ENCODE results near the gene MAPK8.

Gene MAPK8

DNA sequence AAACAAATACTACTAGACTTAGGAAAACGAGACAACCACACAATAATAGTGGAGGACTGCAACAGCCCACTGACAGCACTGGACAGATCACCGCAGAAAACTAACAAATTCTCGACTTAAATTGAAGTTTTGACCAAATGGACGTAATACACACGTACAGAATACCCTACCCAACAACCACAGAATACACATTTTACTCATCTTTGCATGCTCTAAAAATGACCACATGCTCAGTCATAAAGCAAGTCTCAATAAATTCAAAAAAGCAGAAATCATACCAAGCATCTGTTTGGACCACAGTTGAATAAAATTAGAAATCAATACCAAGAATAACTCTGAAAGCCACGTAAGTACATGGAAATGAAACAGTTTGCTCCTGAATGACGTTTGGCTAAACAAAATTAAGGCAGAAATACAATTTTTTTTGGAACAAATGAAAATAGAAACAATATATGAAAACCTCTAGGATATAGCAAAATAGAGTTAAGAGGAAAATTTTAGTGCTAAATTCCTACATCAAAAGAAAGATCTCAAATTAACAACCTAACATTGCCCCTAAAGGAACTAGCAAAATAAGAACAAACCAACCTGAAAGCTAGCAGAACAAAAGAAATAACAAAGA, 30.6 kb downstream of the MAPK8 start:
- no peak overlapping the region for H3K27ac ChIP-seq (ENCODE audit: extremely low read depth, low read depth, low read length)
- no peaks in the 10 kb centered on the region for H3K36me3 ChIP-seq (ENCODE audit: control insufficient read depth in 2 of 2, insufficient read depth in 1 of 2, low read length in 2 of 2)
- H3K4me3 ChIP-seq (ENCODE audit: low read depth, low read length) = no peak overlapping the region
- peaks cover 4% of the 10 kb centered on the region; the same call in 1 of the 2 replicates for H3K4me1 ChIP-seq (ENCODE audit: control insufficient read depth, insufficient read depth, low read length)
- TF ChIP-seq FEZF1 (tag by site-specific recombination; IDR thresholded peaks at IDR 0.05) (no peak), ZNF341 (tag by site-specific recombination; IDR thresholded peaks at IDR 0.05; ENCODE audit: low read depth) (no peak), ZBTB17 (tag by site-specific recombination; IDR thresholded peaks at IDR 0.05) (no peak), ZNF560 (tag by site-specific recombination; IDR thresholded peaks at IDR 0.05; ENCODE audit: borderline replicate concordance) (no peak), ZNF174 (tag by site-specific recombination; IDR thresholded peaks at IDR 0.05) (no peak), ZNF214 (tag by site-specific recombination; IDR thresholded peaks at IDR 0.05; ENCODE audit: borderline replicate concordance) (no peak), ZNF626 (tag by site-specific recombination; IDR thresholded peaks at IDR 0.05) (no peak)
- TF ChIP-seq, protein P1, sequence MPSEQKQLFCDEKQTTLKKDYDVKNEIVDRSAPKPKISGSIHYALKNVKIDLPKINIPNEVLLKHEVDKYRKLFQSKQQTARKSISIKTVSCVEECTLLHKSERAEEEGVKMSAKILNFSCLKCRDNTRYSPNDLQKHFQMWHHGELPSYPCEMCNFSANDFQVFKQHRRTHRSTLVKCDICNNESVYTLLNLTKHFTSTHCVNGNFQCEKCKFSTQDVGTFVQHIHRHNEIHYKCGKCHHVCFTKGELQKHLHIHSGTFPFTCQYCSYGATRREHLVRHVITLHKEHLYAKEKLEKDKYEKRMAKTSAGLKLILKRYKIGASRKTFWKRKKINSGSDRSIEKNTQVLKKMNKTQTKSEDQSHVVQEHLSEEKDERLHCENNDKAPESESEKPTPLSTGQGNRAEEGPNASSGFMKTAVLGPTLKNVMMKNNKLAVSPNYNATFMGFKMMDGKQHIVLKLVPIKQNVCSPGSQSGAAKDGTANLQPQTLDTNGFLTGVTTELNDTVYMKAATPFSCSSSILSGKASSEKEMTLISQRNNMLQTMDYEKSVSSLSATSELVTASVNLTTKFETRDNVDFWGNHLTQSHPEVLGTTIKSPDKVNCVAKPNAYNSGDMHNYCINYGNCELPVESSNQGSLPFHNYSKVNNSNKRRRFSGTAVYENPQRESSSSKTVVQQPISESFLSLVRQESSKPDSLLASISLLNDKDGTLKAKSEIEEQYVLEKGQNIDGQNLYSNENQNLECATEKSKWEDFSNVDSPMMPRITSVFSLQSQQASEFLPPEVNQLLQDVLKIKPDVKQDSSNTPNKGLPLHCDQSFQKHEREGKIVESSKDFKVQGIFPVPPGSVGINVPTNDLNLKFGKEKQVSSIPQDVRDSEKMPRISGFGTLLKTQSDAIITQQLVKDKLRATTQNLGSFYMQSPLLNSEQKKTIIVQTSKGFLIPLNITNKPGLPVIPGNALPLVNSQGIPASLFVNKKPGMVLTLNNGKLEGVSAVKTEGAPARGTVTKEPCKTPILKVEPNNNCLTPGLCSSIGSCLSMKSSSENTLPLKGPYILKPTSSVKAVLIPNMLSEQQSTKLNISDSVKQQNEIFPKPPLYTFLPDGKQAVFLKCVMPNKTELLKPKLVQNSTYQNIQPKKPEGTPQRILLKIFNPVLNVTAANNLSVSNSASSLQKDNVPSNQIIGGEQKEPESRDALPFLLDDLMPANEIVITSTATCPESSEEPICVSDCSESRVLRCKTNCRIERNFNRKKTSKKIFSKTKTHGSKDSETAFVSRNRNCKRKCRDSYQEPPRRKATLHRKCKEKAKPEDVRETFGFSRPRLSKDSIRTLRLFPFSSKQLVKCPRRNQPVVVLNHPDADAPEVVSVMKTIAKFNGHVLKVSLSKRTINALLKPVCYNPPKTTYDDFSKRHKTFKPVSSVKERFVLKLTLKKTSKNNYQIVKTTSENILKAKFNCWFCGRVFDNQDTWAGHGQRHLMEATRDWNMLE (tag by site-specific recombination; conservative IDR thresholded peaks at IDR 0.05; ENCODE audit: low read depth) = no peak
- TF ChIP-seq, protein P2, sequence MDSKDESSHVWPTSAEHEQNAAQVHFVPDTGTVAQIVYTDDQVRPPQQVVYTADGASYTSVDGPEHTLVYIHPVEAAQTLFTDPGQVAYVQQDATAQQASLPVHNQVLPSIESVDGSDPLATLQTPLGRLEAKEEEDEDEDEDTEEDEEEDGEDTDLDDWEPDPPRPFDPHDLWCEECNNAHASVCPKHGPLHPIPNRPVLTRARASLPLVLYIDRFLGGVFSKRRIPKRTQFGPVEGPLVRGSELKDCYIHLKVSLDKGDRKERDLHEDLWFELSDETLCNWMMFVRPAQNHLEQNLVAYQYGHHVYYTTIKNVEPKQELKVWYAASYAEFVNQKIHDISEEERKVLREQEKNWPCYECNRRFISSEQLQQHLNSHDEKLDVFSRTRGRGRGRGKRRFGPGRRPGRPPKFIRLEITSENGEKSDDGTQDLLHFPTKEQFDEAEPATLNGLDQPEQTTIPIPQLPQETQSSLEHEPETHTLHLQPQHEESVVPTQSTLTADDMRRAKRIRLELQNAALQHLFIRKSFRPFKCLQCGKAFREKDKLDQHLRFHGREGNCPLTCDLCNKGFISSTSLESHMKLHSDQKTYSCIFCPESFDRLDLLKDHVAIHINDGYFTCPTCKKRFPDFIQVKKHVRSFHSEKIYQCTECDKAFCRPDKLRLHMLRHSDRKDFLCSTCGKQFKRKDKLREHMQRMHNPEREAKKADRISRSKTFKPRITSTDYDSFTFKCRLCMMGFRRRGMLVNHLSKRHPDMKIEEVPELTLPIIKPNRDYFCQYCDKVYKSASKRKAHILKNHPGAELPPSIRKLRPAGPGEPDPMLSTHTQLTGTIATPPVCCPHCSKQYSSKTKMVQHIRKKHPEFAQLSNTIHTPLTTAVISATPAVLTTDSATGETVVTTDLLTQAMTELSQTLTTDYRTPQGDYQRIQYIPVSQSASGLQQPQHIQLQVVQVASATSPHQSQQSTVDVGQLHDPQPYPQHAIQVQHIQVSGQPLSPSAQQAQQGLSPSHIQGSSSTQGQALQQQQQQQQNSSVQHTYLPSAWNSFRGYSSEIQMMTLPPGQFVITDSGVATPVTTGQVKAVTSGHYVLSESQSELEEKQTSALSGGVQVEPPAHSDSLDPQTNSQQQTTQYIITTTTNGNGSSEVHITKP (tag by site-specific recombination; IDR thresholded peaks at IDR 0.05) = no peak
- ChIA-PET POLR2A (no interaction called here), CTCF (no interaction called here)
- no peaks in the 10 kb centered on the region for H3K9me3 ChIP-seq (ENCODE audit: control insufficient read depth, insufficient read depth, low read depth, low read length)

DNA sequence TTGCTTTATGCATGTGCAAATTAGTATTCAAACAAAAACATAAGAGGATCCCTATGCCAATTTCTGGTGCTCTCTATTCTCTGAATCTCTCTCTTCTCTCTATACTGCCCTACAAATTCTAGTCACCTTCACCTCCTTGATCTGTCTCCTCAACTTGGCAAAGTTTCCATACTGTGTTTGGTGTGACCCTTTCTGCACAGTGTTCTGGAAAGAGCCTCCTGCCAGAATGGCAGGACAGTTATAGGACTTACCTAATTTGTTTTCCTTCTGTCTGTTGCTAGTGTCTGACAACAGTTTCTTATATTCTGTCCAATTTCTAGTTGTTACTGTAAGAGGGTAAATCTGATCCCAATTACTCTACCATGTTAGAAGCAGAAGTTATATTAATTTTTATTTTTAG, 34.3 kb downstream of the MAPK8 start:
- POLR2A ChIA-PET = no interaction called here
- no peaks in the 10 kb centered on the region for H3K9me3 ChIP-seq (ENCODE audit: control insufficient read depth, insufficient read depth, low read depth, low read length)
- H3K4me1 ChIP-seq (ENCODE audit: control insufficient read depth, insufficient read depth, low read length) = no peaks in the 10 kb centered on the region
- H3K4me3 ChIP-seq (ENCODE audit: low read depth, low read length) = no peak overlapping the region
- H3K27ac ChIP-seq (ENCODE audit: extremely low read depth, low read depth, low read length) = no peak overlapping the region
- CTCF ChIA-PET = interaction anchor here (0.6 kb wide), 1 partner anchor 14 kb away, joined by 3 read pairs; no protein-coding TSS in a partner anchor
- no peaks in the 10 kb centered on the region for H3K36me3 ChIP-seq (ENCODE audit: control insufficient read depth in 2 of 2, insufficient read depth in 1 of 2, low read length in 2 of 2)
- no peak for TF ChIP-seq GLI2 (tag by site-specific recombination; IDR thresholded peaks at IDR 0.05; ENCODE audit: borderline replicate concordance, low read depth)
- TF ChIP-seq, protein P3, sequence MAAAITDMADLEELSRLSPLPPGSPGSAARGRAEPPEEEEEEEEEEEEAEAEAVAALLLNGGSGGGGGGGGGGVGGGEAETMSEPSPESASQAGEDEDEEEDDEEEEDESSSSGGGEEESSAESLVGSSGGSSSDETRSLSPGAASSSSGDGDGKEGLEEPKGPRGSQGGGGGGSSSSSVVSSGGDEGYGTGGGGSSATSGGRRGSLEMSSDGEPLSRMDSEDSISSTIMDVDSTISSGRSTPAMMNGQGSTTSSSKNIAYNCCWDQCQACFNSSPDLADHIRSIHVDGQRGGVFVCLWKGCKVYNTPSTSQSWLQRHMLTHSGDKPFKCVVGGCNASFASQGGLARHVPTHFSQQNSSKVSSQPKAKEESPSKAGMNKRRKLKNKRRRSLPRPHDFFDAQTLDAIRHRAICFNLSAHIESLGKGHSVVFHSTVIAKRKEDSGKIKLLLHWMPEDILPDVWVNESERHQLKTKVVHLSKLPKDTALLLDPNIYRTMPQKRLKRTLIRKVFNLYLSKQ (tag by site-specific recombination; IDR thresholded peaks at IDR 0.05; ENCODE audit: borderline replicate concordance) = no peak
- TF ChIP-seq, protein P4, sequence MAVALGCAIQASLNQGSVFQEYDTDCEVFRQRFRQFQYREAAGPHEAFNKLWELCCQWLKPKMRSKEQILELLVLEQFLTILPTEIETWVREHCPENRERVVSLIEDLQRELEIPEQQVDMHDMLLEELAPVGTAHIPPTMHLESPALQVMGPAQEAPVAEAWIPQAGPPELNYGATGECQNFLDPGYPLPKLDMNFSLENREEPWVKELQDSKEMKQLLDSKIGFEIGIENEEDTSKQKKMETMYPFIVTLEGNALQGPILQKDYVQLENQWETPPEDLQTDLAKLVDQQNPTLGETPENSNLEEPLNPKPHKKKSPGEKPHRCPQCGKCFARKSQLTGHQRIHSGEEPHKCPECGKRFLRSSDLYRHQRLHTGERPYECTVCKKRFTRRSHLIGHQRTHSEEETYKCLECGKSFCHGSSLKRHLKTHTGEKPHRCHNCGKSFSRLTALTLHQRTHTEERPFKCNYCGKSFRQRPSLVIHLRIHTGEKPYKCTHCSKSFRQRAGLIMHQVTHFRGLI (tag by site-specific recombination; IDR thresholded peaks at IDR 0.05) = no peak
- TF ChIP-seq ZNF514 (tag by site-specific recombination; IDR thresholded peaks at IDR 0.05) = no peak
- TF ChIP-seq, protein P5, sequence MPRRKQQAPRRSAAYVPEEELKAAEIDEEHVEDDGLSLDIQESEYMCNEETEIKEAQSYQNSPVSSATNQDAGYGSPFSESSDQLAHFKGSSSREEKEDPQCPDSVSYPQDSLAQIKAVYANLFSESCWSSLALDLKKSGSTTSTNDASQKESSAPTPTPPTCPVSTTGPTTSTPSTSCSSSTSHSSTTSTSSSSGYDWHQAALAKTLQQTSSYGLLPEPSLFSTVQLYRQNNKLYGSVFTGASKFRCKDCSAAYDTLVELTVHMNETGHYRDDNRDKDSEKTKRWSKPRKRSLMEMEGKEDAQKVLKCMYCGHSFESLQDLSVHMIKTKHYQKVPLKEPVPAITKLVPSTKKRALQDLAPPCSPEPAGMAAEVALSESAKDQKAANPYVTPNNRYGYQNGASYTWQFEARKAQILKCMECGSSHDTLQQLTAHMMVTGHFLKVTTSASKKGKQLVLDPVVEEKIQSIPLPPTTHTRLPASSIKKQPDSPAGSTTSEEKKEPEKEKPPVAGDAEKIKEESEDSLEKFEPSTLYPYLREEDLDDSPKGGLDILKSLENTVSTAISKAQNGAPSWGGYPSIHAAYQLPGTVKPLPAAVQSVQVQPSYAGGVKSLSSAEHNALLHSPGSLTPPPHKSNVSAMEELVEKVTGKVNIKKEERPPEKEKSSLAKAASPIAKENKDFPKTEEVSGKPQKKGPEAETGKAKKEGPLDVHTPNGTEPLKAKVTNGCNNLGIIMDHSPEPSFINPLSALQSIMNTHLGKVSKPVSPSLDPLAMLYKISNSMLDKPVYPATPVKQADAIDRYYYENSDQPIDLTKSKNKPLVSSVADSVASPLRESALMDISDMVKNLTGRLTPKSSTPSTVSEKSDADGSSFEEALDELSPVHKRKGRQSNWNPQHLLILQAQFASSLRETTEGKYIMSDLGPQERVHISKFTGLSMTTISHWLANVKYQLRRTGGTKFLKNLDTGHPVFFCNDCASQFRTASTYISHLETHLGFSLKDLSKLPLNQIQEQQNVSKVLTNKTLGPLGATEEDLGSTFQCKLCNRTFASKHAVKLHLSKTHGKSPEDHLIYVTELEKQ (tag by site-specific recombination; IDR thresholded peaks at IDR 0.05; ENCODE audit: borderline replicate concordance) = no peak
- TF ChIP-seq ZNF585B (tag by site-specific recombination; IDR thresholded peaks at IDR 0.05) = no peak
- TF ChIP-seq, protein P6, sequence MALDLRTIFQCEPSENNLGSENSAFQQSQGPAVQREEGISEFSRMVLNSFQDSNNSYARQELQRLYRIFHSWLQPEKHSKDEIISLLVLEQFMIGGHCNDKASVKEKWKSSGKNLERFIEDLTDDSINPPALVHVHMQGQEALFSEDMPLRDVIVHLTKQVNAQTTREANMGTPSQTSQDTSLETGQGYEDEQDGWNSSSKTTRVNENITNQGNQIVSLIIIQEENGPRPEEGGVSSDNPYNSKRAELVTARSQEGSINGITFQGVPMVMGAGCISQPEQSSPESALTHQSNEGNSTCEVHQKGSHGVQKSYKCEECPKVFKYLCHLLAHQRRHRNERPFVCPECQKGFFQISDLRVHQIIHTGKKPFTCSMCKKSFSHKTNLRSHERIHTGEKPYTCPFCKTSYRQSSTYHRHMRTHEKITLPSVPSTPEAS (tag by site-specific recombination; IDR thresholded peaks at IDR 0.05) = no peak
- no peak for TF ChIP-seq FEZF1 (tag by site-specific recombination; IDR thresholded peaks at IDR 0.05)

All from HEK293 (cell line).